HG02571 (cell line): ENCODE data around the gene HSD11B1L.
A peak's percentile ranks its signal among the peaks of the same experiment; 100 is the strongest.

ENCODE experiments used
- ATAC-seq: cut with Tn5 transposase; IDR thresholded peaks from one replicate; pipeline ENCODE4 v1.9.1; 2021; ENCODE audit warnings: mild to moderate bottlenecking, moderate library complexity; ENCODE audit not compliant: unreplicated experiment

The HSD11B1L gene, protein sequence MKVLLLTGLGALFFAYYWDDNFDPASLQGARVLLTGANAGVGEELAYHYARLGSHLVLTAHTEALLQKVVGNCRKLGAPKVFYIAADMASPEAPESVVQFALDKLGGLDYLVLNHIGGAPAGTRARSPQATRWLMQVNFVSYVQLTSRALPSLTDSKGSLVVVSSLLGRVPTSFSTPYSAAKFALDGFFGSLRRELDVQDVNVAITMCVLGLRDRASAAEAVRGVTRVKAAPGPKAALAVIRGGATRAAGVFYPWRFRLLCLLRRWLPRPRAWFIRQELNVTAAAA

DNA sequence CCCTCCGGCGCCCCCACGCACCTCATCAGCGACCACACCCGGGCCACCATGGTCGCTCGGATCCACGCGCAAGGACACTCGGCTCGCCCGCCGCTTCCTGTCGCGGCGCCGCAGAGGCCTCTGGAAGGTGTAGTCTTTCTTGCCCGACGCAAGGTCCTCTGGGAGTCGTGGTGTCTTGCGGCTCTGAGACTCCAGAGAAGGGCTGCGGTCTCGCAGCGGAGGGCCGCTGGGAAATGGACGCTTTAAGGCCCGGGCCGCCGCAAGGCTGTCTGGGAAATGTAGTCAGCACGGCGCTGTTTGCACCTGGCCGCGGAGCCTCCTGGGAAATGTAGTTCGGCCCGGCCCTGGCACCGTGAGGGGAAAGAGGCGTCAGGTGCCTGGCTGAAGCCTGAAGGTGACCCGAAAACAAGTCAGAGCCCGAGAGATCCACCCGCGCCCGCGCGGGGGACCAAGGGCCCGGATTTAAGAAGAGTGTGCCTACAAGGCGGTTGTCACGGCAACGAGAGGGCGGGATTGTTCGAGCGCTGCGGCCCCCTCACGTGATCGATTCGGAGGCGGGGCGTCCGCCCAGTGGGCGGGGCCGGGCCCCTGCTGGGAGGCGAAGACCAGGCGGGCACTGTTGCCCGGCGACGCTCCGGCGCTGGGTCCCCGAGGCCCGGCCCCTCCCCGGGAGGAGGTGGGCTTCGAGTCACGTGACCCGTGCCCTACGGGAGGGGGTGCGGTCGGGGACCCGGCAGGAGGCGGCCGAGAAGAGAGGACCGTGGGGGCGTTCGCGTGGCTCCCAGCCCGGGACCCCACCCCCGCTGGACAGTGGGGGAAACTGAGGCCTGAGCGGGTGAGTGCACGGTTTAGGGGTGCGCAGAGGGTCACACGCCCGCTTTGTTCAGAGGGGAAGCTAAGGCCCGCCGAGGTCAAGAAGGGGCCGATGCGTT is at the start of gene HSD11B1L, which contains the start of gene MICOS13:
Gene HSD11B1L (plus strand): TSS at position 591 of the 932 bp plus-strand sequence. CDS start 3,806 bp downstream, outside the sequence.
Gene MICOS13 (minus strand): TSS at position 80 of the 932 bp plus-strand sequence. CDS start 30 bp downstream, at position 50.
- peak; percentile 70 for ATAC-seq

GRCh38 chr19:5631567-5632240 is 49.1 kb upstream of the HSD11B1L start:
- ATAC-seq: no peak

- ATAC-seq: no peak
Measured at GRCh38 chr19:5632241-5632612, 48.6 kb upstream of the HSD11B1L start.

DNA sequence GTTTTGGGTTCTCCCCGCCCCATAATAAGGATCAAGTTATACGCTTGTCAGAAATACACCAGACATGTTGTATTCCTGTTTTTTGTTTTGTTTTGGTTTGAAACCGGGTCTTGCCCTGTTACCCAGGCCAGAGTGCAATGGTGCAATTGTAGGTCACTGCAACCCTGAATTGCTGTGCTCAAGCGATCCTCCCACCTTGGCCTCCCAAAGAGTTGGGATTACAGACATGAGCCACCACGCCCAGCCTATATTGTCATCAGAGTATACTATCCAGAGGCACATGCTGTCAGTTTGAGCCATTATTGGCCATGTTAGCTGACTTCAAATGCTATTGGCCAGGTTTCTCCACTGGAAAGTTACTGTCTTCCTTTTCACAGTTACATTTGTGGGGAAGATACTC is 48.2 kb upstream of the HSD11B1L start:
- no peak for ATAC-seq

DNA sequence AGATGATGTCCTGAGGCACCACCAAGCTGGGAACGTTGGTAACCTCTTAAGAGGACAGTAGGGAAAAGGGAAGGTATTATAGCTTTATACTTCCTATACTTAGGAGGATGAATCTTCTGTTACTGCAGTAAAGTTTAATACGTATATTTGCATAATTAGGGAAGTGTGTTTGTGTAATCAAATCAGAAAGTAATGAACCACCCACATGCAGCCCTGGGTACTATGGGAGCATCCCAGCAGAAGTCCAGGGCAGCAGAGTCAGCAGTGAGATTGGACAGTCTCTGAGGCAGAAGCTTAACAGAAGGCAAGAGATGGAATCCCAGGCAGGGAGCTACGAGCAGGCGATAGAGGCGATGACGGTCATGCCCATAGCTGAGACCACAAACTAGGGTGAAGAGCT is 45.4 kb upstream of the HSD11B1L start:
- no peak for ATAC-seq

GRCh38 chr19:5637971-5638370 is 42.9 kb upstream of the HSD11B1L start:
- no peak for ATAC-seq

- ATAC-seq: no peak
Measured at GRCh38 chr19:5641171-5641570, 39.7 kb upstream of the HSD11B1L start.

DNA sequence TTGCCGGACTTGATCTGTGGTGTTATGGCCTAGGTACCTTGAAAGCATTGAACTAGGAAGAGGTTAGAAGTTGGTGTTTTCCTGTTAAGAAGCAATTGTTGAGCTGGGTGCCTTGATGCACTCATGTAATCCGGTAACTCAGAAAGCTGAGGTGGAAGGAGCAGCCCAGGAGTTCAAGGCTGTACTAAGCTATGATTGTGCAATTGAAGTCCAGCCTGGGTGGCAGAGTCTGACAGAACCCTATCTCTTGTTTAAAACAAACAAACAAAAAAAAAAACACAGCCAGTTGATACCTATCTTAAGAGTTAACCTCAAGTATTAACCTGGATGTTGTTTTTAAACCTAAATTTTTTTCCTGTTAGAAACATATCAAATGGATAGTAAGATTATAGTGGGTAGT is 38.6 kb upstream of the HSD11B1L start:
- no peak for ATAC-seq

DNA sequence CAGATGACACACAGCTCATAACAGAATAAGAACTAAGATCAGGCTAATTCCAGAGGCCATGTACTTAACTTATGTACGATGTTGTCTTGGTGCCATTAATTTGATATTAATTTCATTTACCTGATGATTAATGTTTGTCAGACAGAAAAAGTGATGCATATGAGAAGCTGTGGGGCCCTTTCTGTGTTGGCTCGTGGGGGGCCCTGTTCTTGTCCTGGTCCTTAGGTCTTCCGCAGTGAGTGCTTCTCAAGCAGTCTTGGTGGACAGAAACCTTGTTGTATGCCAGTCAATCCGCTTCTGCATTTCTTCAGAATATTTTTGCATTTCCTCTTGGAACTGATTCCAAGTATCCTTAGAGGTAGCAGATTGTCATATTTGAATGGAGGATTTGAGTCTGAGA is 37.8 kb upstream of the HSD11B1L start:
- ATAC-seq: no peak

- ATAC-seq: no peak
Measured at GRCh38 chr19:5644037-5644436, 36.8 kb upstream of the HSD11B1L start.

DNA sequence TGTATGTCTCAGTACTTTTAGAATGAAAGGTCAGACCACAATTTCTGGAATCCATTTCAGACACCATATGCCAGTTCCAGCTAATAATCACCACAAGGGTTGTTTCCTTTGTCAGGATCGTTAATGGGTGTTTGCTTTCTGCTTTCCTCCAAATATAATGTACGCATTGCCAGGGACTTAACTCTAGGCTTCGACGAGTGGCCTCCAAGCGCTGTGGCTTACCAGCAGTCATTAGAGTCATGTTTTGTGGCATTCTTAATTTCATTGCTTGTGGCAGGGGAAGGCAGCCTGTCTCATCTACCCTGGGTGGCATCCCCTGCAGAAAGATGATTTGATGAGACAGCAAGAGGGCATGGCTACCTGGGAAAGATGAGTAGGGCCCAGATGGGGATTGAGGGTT is 35.4 kb upstream of the HSD11B1L start:
- no peak for ATAC-seq

DNA sequence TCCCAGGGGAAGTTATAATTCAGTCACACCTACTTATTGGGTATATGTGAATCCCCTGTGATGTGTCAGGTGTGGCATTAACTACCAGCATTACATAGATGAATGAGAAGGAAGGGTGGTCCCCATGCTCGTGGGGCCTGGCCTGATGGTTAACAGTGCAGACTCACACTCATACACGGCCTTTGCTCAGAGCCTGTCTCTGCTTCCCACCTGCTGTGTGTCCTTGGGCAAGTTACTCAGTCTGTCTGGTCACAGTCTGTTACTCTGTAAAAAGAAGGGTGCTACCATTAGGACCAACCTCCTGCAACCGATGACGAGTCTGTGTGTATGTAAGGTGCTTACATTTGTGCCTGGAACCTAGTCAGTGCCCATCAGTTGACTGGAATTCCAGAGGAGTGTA is 34.1 kb upstream of the HSD11B1L start:
- no peak for ATAC-seq

DNA sequence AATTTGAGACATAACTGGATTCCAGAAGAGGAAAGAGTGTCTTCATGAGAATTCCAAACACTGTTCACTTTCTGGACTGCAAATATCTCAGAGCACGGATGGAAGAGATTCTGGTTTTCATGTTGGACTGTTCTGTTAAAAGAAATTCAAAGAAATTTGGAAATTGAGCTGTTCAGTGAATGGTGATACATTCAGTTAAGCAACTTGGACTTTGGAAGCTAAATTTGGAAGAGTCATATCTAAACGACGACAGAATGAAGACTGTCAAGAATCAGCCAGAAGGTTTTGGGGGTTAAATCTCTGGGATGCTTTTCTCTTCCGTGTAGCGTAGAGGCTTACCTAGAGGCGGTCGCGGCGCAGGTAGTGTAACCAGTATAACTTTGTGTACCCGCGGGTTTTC is 32.4 kb upstream of the HSD11B1L start:
- ATAC-seq: no peak

DNA sequence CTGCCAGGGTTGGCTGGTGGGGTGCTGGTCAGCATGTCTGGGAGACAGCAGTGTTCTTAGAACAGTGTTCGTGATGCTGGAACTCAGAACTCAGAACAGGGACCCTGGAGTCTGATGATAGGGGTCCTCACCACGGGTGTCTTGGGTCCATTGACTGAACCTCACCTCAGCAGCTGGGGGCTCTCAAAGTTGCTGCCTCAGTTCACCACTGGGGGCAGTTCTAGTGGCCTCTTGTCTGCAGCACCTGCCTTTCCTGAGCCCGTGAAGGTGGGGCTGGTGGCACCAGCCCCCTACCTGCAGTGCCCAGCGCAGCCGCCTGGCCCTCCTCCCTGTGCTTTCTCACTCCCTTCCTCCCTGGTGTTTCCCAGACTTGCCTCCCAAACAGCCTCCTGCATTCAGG is 29.5 kb upstream of the HSD11B1L start:
- no peak for ATAC-seq

DNA sequence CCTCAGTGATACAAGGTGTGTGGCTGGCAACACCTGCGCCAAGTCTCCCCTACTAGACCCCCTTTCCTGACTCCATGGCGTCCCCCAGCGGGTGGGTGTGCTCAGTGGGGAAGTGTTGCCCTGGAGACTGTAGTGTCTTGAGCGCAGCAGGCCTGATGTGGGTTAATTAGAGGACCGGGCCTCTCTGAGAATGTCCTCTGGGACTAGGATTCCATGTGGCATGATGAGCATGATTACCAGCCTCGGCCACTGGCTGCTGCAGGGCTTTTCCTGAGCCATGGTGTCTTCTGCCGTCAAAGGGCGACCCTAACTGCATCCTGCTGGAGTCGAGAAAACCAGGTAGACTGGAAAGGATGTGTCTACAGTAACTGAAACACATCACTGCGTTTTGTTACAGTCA is 28.6 kb upstream of the HSD11B1L start:
- no peak for ATAC-seq

DNA sequence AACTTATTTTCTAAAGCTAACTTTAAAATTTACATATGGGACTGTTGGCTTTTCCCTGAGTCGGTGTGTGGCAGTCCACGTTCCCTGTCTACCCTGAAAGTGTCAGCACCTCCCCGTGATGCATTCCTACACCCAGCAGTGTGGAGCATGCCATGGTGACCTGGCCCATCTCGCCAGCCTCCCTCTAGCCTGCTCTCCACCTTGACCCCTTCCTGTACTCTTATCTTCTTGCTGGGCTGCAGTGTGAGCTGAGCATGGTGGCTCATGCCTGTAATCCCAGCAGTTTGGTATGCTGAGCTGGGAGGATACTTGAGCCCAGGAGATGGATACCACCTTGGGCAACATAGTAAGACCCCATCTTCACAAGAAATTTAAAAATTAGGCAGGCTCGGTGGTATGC is 25.9 kb upstream of the HSD11B1L start:
- no peak for ATAC-seq

- ATAC-seq: no peak
Measured at GRCh38 chr19:5655412-5655811, 25.4 kb upstream of the HSD11B1L start.

DNA sequence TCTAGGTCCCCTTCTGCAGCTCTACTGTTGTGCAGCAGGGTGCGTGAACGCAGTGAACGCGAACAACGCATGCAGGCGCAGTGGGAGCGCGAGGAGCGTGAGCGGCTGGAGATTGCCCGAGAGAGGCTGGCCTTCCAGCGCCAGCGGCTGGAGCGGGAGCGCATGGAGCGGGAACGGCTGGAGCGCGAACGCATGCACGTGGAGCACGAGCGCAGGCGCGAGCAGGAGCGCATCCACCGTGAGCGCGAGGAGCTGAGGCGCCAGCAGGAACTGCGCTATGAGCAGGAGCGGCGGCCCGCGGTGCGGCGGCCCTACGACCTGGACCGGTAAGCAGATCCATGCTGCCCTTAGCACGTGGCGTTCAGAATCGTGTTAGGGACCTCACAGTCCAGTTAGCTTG is 19.3 kb upstream of the HSD11B1L start:
- no peak for ATAC-seq

- ATAC-seq: no peak
Measured at GRCh38 chr19:5663904-5664303, 16.9 kb upstream of the HSD11B1L start.

DNA sequence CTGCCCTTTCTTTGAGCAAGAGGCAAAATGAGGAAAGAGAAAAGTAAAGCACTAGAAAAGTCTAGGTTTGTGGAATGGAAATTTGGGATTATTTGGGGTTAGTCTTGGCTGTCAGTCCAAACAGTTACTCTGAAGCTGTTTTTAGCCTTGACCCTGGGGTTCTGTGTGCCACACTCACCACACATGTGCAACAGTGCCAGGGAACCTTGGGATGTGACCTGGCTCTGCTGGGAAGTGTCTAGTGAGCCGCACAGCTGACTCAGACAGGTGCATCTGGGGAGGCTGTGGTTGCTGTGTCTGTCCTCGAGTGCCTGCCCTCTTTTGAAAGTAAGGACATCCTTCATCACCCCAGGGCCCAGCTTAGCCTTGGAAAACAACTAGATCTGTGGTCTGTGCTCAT is 16.3 kb upstream of the HSD11B1L start:
- ATAC-seq: no peak

DNA sequence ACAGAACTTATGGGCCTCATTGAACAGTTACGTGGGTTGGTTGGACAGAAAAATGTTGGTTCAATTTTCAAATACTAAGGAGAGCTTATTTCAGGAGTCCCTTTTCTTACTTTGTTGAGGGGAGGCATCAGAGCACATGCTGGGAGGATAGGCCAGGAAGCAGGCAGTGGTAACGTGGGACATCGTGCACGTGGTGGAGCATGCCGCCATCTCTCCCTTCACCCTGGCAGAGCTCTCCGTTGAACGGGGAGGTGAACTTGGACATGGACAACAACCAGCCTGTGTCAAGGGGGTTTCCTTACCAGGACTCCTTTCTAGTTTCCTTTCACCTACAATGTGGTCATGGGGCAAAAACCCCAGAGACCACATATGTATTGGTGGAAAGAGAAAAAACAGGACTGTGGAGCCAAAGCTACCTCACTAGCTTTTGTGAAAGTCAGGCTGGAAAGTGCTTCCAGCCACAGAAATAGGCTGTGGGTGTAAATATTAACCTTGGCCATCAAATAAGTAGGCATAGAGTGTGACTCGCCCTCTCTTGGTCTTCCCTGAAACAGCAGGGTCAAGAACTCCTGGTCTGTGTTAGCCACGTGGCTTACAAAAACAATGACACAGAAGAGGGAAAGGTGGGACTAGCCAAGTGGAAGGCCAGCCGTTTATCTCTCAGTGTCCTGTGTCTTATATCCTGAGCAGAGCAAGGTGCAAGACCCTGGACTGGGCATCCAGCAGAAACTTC is 14.9 kb upstream of the HSD11B1L start:
- ATAC-seq: no peak
